H1 (cell line): ENCODE measurements around the gene AP1M1. TPM values are rescaled to one million over a fixed set of nuclear protein-coding genes. Genes with fewer than 3 reads are reported as not detected.

Source experiments
- polyA plus RNA-seq, 7 experiments: library from polyadenylated mRNA; depleted of rRNA in 3 of 7; stranded (reverse) in 5 of 7; unstranded in 2 of 7; fragments of >200 nt in 5 of 7; fragments of 200-250 nt in 2 of 7; gene quantifications; 1 replicate in 5 of 7; 2 replicates in 1 of 7; 4 replicates in 1 of 7; pipeline versions ENCODE4 v1.2.1 to v1.2.3, GENCODE V29; 2011 to 2013; ENCODE audit warnings: missing spikeins in 2 of 7, mixed read lengths in 2 of 7
- total RNA-seq: library from RNA; stranded (reverse); fragmentation: NEBNext Ultra II Directional; extraction: Animal tissue kit (Norgen Biotek cat#: 25700); gene quantifications from 2 replicates; pipeline ENCODE4 v1.2.1, GENCODE V29; 2021
- TF ChIP-seq, protein P1 (sequence below): fragments of 300-600 bp; sonication (generic); IDR thresholded peaks from 2 replicates; pipeline ENCODE4 v1.7.1; 2012; ENCODE audit warnings: low read length, moderate library complexity, mild to moderate bottlenecking, inconsistent platforms; ENCODE audit not compliant: insufficient replicate concordance

Gene AP1M1
- total and polyA plus RNA-seq, 2 of the 8 experiments (the other 6 are each of a cell fraction or from before 2014, with no cell fraction given), result 30.9 to 37.5 TPM

DNA sequence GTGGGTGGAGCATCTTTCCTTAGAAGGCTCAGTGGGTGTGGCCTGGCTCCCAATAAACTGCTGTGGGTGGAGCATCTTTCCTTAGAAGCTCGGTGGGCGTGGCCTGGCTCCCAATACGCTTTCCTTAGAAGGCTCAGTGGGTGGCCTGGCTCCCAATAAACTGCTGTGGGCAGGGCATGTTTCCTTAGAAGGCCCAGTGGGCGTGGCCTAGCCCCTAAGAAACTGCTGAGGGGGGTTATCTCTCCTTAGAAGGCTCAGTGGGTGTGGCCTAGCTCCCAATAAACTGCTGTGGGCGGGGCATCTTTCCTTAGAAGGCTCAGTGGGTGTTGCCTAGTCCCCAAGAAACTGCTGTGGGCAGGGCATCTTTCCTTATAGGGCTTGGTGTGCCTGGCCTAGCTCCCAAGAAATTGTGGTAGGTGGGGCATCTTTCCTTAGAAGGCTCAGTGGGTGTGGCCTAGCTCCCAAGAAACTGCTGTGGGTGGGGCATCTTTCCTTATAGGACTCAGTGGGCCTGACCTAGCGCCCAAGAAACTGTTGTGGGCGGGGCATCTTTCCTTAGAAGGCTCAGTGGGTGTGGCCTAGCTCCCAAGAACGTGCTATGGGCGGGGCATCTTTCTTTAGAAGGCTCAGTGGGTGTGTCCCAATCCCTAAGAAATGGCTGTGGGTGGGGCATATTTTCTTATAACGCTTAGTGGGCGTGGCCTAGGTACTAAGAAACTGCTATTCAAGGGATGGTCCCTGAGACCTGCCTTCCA, 44.0 kb upstream of the AP1M1 start (continued):
- TF ChIP-seq, protein P1, sequence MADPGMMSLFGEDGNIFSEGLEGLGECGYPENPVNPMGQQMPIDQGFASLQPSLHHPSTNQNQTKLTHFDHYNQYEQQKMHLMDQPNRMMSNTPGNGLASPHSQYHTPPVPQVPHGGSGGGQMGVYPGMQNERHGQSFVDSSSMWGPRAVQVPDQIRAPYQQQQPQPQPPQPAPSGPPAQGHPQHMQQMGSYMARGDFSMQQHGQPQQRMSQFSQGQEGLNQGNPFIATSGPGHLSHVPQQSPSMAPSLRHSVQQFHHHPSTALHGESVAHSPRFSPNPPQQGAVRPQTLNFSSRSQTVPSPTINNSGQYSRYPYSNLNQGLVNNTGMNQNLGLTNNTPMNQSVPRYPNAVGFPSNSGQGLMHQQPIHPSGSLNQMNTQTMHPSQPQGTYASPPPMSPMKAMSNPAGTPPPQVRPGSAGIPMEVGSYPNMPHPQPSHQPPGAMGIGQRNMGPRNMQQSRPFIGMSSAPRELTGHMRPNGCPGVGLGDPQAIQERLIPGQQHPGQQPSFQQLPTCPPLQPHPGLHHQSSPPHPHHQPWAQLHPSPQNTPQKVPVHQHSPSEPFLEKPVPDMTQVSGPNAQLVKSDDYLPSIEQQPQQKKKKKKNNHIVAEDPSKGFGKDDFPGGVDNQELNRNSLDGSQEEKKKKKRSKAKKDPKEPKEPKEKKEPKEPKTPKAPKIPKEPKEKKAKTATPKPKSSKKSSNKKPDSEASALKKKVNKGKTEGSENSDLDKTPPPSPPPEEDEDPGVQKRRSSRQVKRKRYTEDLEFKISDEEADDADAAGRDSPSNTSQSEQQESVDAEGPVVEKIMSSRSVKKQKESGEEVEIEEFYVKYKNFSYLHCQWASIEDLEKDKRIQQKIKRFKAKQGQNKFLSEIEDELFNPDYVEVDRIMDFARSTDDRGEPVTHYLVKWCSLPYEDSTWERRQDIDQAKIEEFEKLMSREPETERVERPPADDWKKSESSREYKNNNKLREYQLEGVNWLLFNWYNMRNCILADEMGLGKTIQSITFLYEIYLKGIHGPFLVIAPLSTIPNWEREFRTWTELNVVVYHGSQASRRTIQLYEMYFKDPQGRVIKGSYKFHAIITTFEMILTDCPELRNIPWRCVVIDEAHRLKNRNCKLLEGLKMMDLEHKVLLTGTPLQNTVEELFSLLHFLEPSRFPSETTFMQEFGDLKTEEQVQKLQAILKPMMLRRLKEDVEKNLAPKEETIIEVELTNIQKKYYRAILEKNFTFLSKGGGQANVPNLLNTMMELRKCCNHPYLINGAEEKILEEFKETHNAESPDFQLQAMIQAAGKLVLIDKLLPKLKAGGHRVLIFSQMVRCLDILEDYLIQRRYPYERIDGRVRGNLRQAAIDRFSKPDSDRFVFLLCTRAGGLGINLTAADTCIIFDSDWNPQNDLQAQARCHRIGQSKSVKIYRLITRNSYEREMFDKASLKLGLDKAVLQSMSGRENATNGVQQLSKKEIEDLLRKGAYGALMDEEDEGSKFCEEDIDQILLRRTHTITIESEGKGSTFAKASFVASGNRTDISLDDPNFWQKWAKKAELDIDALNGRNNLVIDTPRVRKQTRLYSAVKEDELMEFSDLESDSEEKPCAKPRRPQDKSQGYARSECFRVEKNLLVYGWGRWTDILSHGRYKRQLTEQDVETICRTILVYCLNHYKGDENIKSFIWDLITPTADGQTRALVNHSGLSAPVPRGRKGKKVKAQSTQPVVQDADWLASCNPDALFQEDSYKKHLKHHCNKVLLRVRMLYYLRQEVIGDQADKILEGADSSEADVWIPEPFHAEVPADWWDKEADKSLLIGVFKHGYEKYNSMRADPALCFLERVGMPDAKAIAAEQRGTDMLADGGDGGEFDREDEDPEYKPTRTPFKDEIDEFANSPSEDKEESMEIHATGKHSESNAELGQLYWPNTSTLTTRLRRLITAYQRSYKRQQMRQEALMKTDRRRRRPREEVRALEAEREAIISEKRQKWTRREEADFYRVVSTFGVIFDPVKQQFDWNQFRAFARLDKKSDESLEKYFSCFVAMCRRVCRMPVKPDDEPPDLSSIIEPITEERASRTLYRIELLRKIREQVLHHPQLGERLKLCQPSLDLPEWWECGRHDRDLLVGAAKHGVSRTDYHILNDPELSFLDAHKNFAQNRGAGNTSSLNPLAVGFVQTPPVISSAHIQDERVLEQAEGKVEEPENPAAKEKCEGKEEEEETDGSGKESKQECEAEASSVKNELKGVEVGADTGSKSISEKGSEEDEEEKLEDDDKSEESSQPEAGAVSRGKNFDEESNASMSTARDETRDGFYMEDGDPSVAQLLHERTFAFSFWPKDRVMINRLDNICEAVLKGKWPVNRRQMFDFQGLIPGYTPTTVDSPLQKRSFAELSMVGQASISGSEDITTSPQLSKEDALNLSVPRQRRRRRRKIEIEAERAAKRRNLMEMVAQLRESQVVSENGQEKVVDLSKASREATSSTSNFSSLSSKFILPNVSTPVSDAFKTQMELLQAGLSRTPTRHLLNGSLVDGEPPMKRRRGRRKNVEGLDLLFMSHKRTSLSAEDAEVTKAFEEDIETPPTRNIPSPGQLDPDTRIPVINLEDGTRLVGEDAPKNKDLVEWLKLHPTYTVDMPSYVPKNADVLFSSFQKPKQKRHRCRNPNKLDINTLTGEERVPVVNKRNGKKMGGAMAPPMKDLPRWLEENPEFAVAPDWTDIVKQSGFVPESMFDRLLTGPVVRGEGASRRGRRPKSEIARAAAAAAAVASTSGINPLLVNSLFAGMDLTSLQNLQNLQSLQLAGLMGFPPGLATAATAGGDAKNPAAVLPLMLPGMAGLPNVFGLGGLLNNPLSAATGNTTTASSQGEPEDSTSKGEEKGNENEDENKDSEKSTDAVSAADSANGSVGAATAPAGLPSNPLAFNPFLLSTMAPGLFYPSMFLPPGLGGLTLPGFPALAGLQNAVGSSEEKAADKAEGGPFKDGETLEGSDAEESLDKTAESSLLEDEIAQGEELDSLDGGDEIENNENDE, result no peak
- TF ChIP-seq, all 59 proteins: peak for 0
